RWPE2 (cell line): ENCODE results near the gene TAS2R40.

ENCODE experiments used
- ATAC-seq: fragments of 200-7000 bp; cut with Tn5 transposase; 3 replicates; pipeline ENCODE4 v1.9.1; 2021; ENCODE audit warnings: low read depth
- DNase-seq: peaks from one replicate; pipeline ENCODE4 v3.0.0-alpha.2; 2020; ENCODE audit warnings: low spot score
- H3K27ac ChIP-seq: fragments of 450-650 bp; 2 replicates; pipeline ENCODE4 v1.5.1; 2017; ENCODE audit warnings: mild to moderate bottlenecking; ENCODE audit not compliant: poor library complexity, severe bottlenecking
- H3K27me3 ChIP-seq: fragments of 250-450 bp; sonication (Bioruptor Pico); 2 replicates; pipeline ENCODE4 v1.5.1; 2021; ENCODE audit warnings: mild to moderate bottlenecking, moderate library complexity; ENCODE audit not compliant: insufficient read depth, poor library complexity, severe bottlenecking
- H3K36me3 ChIP-seq: fragments of 250-450 bp; sonication (Bioruptor Pico); 2 replicates; pipeline ENCODE4 v1.5.1; 2020; ENCODE audit warnings: low read depth, mild to moderate bottlenecking, moderate library complexity
- H3K4me1 ChIP-seq: fragments of 250-450 bp; sonication (Bioruptor Pico); 2 replicates; pipeline ENCODE4 v1.5.1; 2021; ENCODE audit warnings: mild to moderate bottlenecking, moderate library complexity; ENCODE audit not compliant: insufficient read depth, poor library complexity, severe bottlenecking
- H3K4me3 ChIP-seq: fragments of 250-450 bp; sonication (Bioruptor Pico); 2 replicates; pipeline ENCODE4 v1.5.1; 2021; ENCODE audit warnings: mild to moderate bottlenecking, moderate library complexity; ENCODE audit not compliant: severe bottlenecking
- H3K9me3 ChIP-seq: fragments of 250-450 bp; sonication (Bioruptor Pico); 2 replicates; pipeline ENCODE4 v1.5.1; 2021; ENCODE audit warnings: mild to moderate bottlenecking, moderate library complexity; ENCODE audit not compliant: severe bottlenecking
- TF ChIP-seq, protein P1 (sequence below): fragments of 450-650 bp; IDR thresholded peaks from one replicate; pipeline ENCODE4 v1.5.1; 2017; ENCODE audit warnings: mild to moderate bottlenecking, moderate library complexity; ENCODE audit not compliant: poor library complexity, severe bottlenecking

Gene TAS2R40

DNA sequence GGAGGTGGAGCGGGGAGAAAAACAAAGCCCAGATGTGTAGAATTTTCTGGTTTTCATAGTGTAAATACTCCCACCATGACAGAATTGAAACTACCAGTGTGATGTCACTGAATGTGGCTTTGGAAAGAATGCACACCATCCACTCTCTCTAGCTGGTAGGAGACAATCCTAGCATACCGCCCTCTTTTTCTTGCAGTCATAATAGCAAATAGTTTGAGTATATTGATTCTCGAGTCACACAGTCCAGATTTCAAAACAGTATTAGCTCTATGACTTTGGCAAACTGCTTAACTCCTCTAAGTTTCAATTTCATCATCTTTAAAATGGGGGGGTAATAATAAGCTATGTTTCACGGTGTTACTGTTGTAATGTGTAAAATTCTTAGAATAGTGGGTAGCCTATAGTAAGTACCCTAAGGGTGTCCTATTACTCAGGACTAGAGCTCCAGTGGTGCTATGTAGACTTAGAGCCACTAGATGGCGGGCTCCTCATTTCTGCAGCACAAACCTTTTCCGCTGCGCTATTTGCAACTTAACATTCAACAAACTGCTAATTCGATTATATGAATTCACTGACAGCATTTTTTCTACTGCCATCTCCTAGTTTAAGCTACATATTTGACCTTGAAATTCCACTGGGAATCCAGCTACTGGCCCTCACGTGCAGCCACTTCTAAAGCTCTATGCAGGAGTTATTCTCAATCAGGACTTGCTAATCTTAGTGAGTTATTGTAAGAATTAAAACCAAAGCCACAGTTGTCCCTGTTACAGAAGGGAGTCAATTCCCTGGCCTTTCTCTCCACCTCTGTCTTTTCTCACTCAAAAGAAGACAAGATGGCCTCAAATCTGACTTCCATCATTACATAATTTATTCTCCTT is 18.7 kb downstream of the TAS2R40 start:
- Histone ChIP-seq H3K4me3 (no peak overlapping the region), H3K27ac (no peak overlapping the region), H3K4me1 (peaks cover 17% of the 10 kb centered on the region), H3K9me3 (no peaks in the 10 kb centered on the region), H3K36me3 (no peaks in the 10 kb centered on the region), H3K27me3 (no peaks in the 10 kb centered on the region)
- DNase-seq, result no peak
- peak; percentile 76 for ATAC-seq
- TF ChIP-seq, protein P1, sequence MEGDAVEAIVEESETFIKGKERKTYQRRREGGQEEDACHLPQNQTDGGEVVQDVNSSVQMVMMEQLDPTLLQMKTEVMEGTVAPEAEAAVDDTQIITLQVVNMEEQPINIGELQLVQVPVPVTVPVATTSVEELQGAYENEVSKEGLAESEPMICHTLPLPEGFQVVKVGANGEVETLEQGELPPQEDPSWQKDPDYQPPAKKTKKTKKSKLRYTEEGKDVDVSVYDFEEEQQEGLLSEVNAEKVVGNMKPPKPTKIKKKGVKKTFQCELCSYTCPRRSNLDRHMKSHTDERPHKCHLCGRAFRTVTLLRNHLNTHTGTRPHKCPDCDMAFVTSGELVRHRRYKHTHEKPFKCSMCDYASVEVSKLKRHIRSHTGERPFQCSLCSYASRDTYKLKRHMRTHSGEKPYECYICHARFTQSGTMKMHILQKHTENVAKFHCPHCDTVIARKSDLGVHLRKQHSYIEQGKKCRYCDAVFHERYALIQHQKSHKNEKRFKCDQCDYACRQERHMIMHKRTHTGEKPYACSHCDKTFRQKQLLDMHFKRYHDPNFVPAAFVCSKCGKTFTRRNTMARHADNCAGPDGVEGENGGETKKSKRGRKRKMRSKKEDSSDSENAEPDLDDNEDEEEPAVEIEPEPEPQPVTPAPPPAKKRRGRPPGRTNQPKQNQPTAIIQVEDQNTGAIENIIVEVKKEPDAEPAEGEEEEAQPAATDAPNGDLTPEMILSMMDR, result peak; percentile 97

DNA sequence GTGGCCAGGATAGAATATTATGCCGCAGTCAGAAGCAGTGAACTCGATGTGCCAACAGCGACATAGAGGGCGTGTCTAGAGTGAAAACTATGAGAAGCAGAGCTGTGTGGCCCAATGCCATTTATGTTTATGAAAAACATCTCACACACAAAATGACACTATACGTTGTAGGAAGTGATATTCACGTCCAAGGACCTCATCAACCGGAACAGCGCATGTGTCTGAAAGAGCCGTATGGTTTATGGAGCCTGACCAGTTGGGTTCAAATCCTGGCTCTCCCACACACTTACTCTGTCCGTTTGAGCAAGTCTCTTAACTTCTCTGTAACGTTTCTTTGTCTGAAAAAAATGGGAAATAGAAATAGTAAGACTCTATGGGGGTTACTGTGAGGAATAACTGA is 20.5 kb downstream of the TAS2R40 start:
- TF ChIP-seq, protein P1, result no peak
- Histone ChIP-seq H3K36me3 (no peaks in the 10 kb centered on the region), H3K4me1 (peaks cover 18% of the 10 kb centered on the region), H3K4me3 (no peak overlapping the region), H3K27me3 (no peaks in the 10 kb centered on the region), H3K27ac (no peak overlapping the region), H3K9me3 (no peaks in the 10 kb centered on the region)
- DNase-seq, result no peak
- no peak for ATAC-seq

DNA sequence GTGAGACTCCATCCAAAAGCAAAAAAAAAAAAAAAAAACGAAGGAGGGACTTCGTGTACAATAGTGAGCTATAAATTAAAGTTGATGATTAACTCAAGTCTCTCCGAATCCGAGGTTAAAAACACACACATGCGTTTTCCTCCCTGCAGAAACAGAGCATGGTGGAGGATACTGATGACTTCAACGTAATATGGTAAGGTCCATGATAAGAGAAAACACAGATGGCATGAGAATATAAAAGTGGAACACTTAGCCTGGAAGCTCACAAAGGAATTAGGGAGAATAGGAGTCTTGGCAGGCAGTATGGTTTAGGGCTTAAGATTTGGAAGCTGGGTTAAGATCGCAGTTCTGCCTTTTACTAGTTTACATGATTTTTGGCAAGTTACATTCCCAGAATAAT is 21.3 kb downstream of the TAS2R40 start:
- H3K27me3 ChIP-seq, result no peaks in the 10 kb centered on the region
- no peaks in the 10 kb centered on the region for H3K36me3 ChIP-seq
- H3K4me1 ChIP-seq, result peaks cover 18% of the 10 kb centered on the region
- no peaks in the 10 kb centered on the region for H3K9me3 ChIP-seq
- H3K27ac ChIP-seq, result no peak overlapping the region
- DNase-seq, result no peak
- TF ChIP-seq, protein P1, result no peak
- ATAC-seq, result no peak
- H3K4me3 ChIP-seq, result no peak overlapping the region

DNA sequence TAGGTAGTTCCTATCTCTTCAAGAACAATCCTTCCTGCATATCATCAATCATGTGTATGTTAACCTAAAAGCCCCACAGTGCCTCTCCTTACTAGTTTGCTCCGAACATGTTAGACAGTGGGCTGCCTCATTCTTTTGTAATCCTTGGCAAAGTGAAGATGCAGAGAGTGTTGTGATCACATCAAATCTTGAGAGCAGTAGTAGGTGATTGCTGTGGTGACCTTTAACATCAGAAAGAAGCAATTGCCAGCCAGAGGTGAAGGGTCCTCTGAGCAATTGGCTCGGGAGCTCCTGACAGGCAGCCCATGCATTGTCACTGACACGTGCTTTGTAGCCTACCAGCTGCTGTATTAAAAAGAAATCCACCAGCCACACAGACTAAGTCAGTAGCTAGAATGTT is 21.8 kb downstream of the TAS2R40 start:
- no peak overlapping the region for H3K4me3 ChIP-seq
- no peaks in the 10 kb centered on the region for H3K9me3 ChIP-seq
- ATAC-seq (no peak), DNase-seq (no peak)
- peaks cover 21% of the 10 kb centered on the region for H3K4me1 ChIP-seq
- H3K27ac ChIP-seq, result no peak overlapping the region
- H3K27me3 ChIP-seq, result no peaks in the 10 kb centered on the region
- H3K36me3 ChIP-seq, result no peaks in the 10 kb centered on the region
- TF ChIP-seq, protein P1, result no peak

DNA sequence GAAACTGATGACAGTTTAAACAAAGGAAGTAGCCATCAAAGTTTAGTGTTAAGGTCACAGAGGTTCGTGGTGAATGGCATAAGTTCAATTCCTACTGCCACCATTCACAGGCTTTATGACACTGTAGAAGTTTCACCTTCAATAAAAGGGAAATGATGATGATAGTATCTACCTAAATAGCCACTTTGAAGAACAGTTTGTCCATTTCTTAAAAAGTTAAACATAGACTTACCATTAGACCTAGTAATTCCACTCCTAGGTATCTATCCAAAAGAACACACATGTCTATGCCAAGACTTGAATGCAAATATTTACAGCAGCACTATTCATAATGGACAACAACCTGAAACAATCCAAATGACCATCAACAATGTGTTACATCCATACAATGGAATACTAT is 22.5 kb downstream of the TAS2R40 start:
- Histone ChIP-seq H3K4me3 (no peak overlapping the region), H3K36me3 (no peaks in the 10 kb centered on the region), H3K27ac (peak overlapping the region; percentile 49), H3K9me3 (no peaks in the 10 kb centered on the region), H3K4me1 (peaks cover 21% of the 10 kb centered on the region), H3K27me3 (no peaks in the 10 kb centered on the region)
- TF ChIP-seq, protein P1, result no peak
- DNase-seq, result no peak
- no peak for ATAC-seq
